Right ventricle myocardium inferior (tissue), 1 donor: ENCODE results near the gene FBXL7. TPM values are rescaled to one million over a fixed set of nuclear protein-coding genes. Genes with fewer than 3 reads are reported as not detected.

Experiments
- ATAC-seq: fragments of 200-7000 bp; cut with Tn5 transposase; one replicate; pipeline ENCODE4 v1.9.1; 2020; ENCODE audit warnings: mild to moderate bottlenecking, moderate library complexity
- DNase-seq: peaks from one replicate; pipeline ENCODE4 v3.0.0; 2021; ENCODE audit errors: missing footprints
- intact Hi-C: fragments of 100-400 bp; cut with DNase I; formaldehyde crosslinking; loops from one replicate; pipeline ENCODE4 v1.11.0; 2022
- total RNA-seq: library from RNA; stranded (reverse); fragmentation: NEBNext Ultra II Directional; extraction: Animal tissue kit (Norgen Biotek cat#: 25700); gene quantifications from one replicate; pipeline ENCODE4 v1.2.1, GENCODE V29; 2021
- donor health status: DM: no; HTN: yes; CAD: no; lungs with severe emphysema.

The FBXL7 gene
- total RNA-seq, 1 donor from 2014 or later, result 17.8 TPM

- ATAC-seq, result peak; percentile 29
- DNase-seq, result no peak
- intact Hi-C loops, result no loop called here
Observed at GRCh38 chr5:15718421-15719179, 218.6 kb downstream of the FBXL7 start.

- no peak for DNase-seq
- no peak for ATAC-seq
Observed at GRCh38 chr5:15719784-15720183, 219.8 kb downstream of the FBXL7 start.

GRCh38 chr5:15720515-15720914, 220.5 kb downstream of the FBXL7 start:
- DNase-seq (no peak), ATAC-seq (no peak)
- intact Hi-C loops, result no loop called here

More at GRCh38 chr5:15719784-15720183, 219.8 kb downstream of the FBXL7 start:
- intact Hi-C loops, result no loop called here

- intact Hi-C loops, result no loop called here
- no peak for ATAC-seq
- DNase-seq, result no peak
Observed at GRCh38 chr5:15722305-15722704, 222.3 kb downstream of the FBXL7 start.

- no peak for DNase-seq
- intact Hi-C loops, result no loop called here
- no peak for ATAC-seq
Observed at GRCh38 chr5:15727375-15727774, 227.4 kb downstream of the FBXL7 start.

- intact Hi-C loops, result no loop called here
- ATAC-seq, result no peak
Observed at GRCh38 chr5:15728811-15729210, 228.8 kb downstream of the FBXL7 start.

GRCh38 chr5:15731699-15732098, 231.7 kb downstream of the FBXL7 start:
- ATAC-seq (peak; percentile 98), DNase-seq (no peak)
- intact Hi-C loops, result no loop called here

More at GRCh38 chr5:15728811-15729210, 228.8 kb downstream of the FBXL7 start:
- DNase-seq, result no peak

- DNase-seq (no peak), ATAC-seq (no peak)
- intact Hi-C loops, result no loop called here
Observed at GRCh38 chr5:15734058-15734457, 234.1 kb downstream of the FBXL7 start.

GRCh38 chr5:15737036-15737821, 237.2 kb downstream of the FBXL7 start:
- no peak for DNase-seq
- peak; percentile 57 for ATAC-seq
- intact Hi-C loops, result no loop called here

- intact Hi-C loops, result no loop called here
- peak; percentile 64 for ATAC-seq
- no peak for DNase-seq
Observed at GRCh38 chr5:15737871-15738664, 238.1 kb downstream of the FBXL7 start.

GRCh38 chr5:15740383-15740782, 240.4 kb downstream of the FBXL7 start:
- ATAC-seq (no peak), DNase-seq (no peak)
- intact Hi-C loops, result no loop called here

GRCh38 chr5:15741591-15741990, 241.6 kb downstream of the FBXL7 start:
- intact Hi-C loops, result no loop called here
- ATAC-seq (no peak), DNase-seq (no peak)

GRCh38 chr5:15746833-15747232, 246.9 kb downstream of the FBXL7 start:
- no peak for DNase-seq
- ATAC-seq, result no peak
- intact Hi-C loops, result no loop called here

- ATAC-seq, result no peak
- intact Hi-C loops, result no loop called here
- DNase-seq, result no peak
Observed at GRCh38 chr5:15748266-15748665, 248.3 kb downstream of the FBXL7 start.

- intact Hi-C loops, result no loop called here
- ATAC-seq, result peak; percentile 96
- peak; percentile 76 for DNase-seq
Observed at GRCh38 chr5:15752663-15753285, 252.8 kb downstream of the FBXL7 start.

- ATAC-seq, result no peak
- intact Hi-C loops, result no loop called here
- no peak for DNase-seq
Observed at GRCh38 chr5:15753752-15754151, 253.8 kb downstream of the FBXL7 start.

GRCh38 chr5:15757103-15757502, 257.1 kb downstream of the FBXL7 start:
- intact Hi-C loops, result no loop called here
- no peak for DNase-seq
- no peak for ATAC-seq

GRCh38 chr5:15757619-15758018, 257.6 kb downstream of the FBXL7 start:
- DNase-seq (no peak), ATAC-seq (no peak)
- intact Hi-C loops, result no loop called here

- DNase-seq (no peak), ATAC-seq (no peak)
- intact Hi-C loops, result no loop called here
Observed at GRCh38 chr5:15762668-15763067, 262.7 kb downstream of the FBXL7 start.
